Stimulated activated naive CD8-positive, alpha-beta T cell treated with anti-CD3 and anti-CD28 coated beads, Interleukin-15, Interleukin-2, amounts not matched to agents 100 ng/mL and 50 ng/mL, for 24 hours (primary cell): ENCODE results near the gene SLC7A5.
A peak's percentile ranks its signal among the peaks of the same experiment; 100 is the strongest.
"Not testable (repeated sequence)": the region's sequence is repeated elsewhere in the genome, so short reads cannot be mapped to it uniquely, and the experiment has no call there.

Source experiments
- H3K27ac Mint-ChIP-seq: one replicate; pipeline ENCODE4 v1.8.0; 2021; ENCODE audit warnings: mild to moderate bottlenecking, mixed read lengths
- H3K27me3 Mint-ChIP-seq: one replicate; pipeline ENCODE4 v1.8.0; 2021; ENCODE audit warnings: mixed read lengths
- H3K36me3 Mint-ChIP-seq: one replicate; pipeline ENCODE4 v1.8.0; 2021; ENCODE audit warnings: low read depth, mixed read lengths
- H3K4me1 Mint-ChIP-seq: one replicate; pipeline ENCODE4 v1.8.0; 2021; ENCODE audit warnings: low read depth, mixed read lengths
- H3K4me3 Mint-ChIP-seq: one replicate; pipeline ENCODE4 v1.8.0; 2021; ENCODE audit warnings: mild to moderate bottlenecking, mixed read lengths
- H3K9me3 Mint-ChIP-seq: one replicate; pipeline ENCODE4 v1.8.0; 2021; ENCODE audit warnings: mixed read lengths

SLC7A5 gene

GRCh38 chr16:87828907-87829621 is 40.2 kb downstream of the SLC7A5 start:
- H3K4me3 Mint-ChIP-seq, result no peak overlapping the region
- H3K27ac Mint-ChIP-seq, result peak overlapping the region; percentile 21

GRCh38 chr16:87828071-87828906 is 41.0 kb downstream of the SLC7A5 start:
- Mint-ChIP-seq H3K9me3 (no peaks in the 10 kb centered on the region), H3K4me1 (peaks cover 10% of the 10 kb centered on the region), H3K4me3 (no peak overlapping the region), H3K27ac (peak overlapping the region; percentile 61), H3K27me3 (no peaks in the 10 kb centered on the region), H3K36me3 (peaks cover 31% of the 10 kb centered on the region)

More at GRCh38 chr16:87828907-87829621, 40.2 kb downstream of the SLC7A5 start:
- Mint-ChIP-seq H3K36me3 (peaks cover 36% of the 10 kb centered on the region), H3K9me3 (no peaks in the 10 kb centered on the region), H3K27me3 (no peaks in the 10 kb centered on the region), H3K4me1 (peaks cover 10% of the 10 kb centered on the region)

GRCh38 chr16:87827588-87827915 is 41.8 kb downstream of the SLC7A5 start:
- not testable (repeated sequence) for H3K9me3 Mint-ChIP-seq, H3K4me3 Mint-ChIP-seq, H3K27me3 Mint-ChIP-seq
- Mint-ChIP-seq H3K4me1 (peaks cover 10% of the 10 kb centered on the region), H3K27ac (peak overlapping the region; percentile 58), H3K36me3 (peaks cover 28% of the 10 kb centered on the region)

GRCh38 chr16:87826798-87827587 is 42.3 kb downstream of the SLC7A5 start:
- no peaks in the 10 kb centered on the region for H3K9me3 Mint-ChIP-seq
- H3K27me3 Mint-ChIP-seq, result no peaks in the 10 kb centered on the region
- peaks cover 14% of the 10 kb centered on the region for H3K4me1 Mint-ChIP-seq
- peak overlapping the region; percentile 58 for H3K27ac Mint-ChIP-seq
- H3K4me3 Mint-ChIP-seq, result no peak overlapping the region
- peaks cover 26% of the 10 kb centered on the region for H3K36me3 Mint-ChIP-seq

GRCh38 chr16:87826407-87826797 is 42.9 kb downstream of the SLC7A5 start:
- H3K4me1 Mint-ChIP-seq, result peaks cover 16% of the 10 kb centered on the region
- H3K36me3 Mint-ChIP-seq, result peaks cover 21% of the 10 kb centered on the region
- not testable (repeated sequence) for H3K27me3 Mint-ChIP-seq, H3K9me3 Mint-ChIP-seq, H3K4me3 Mint-ChIP-seq
- peak overlapping the region; percentile 68 for H3K27ac Mint-ChIP-seq

- H3K27me3 Mint-ChIP-seq, result not testable (repeated sequence)
Observed at GRCh38 chr16:87825842-87826120, 43.5 kb downstream of the SLC7A5 start.

GRCh38 chr16:87824991-87825841 is 44.1 kb downstream of the SLC7A5 start:
- Mint-ChIP-seq H3K9me3 (no peaks in the 10 kb centered on the region), H3K4me3 (no peak overlapping the region)

More at GRCh38 chr16:87825842-87826120, 43.5 kb downstream of the SLC7A5 start:
- not testable (repeated sequence) for H3K4me3 Mint-ChIP-seq, H3K9me3 Mint-ChIP-seq, H3K27ac Mint-ChIP-seq
- Mint-ChIP-seq H3K36me3 (peaks cover 14% of the 10 kb centered on the region), H3K4me1 (peaks cover 13% of the 10 kb centered on the region)

GRCh38 chr16:87824016-87824990 is 45.0 kb downstream of the SLC7A5 start:
- Mint-ChIP-seq H3K36me3 (no peaks in the 10 kb centered on the region), H3K4me1 (peaks cover 7% of the 10 kb centered on the region), H3K27me3 (no peaks in the 10 kb centered on the region), H3K4me3 (no peak overlapping the region), H3K9me3 (no peaks in the 10 kb centered on the region), H3K27ac (no peak overlapping the region)

More at GRCh38 chr16:87824991-87825841, 44.1 kb downstream of the SLC7A5 start:
- Mint-ChIP-seq H3K27me3 (no peaks in the 10 kb centered on the region), H3K4me1 (peaks cover 9% of the 10 kb centered on the region), H3K27ac (no peak overlapping the region), H3K36me3 (peaks cover 9% of the 10 kb centered on the region)

GRCh38 chr16:87823181-87823929 is 46.0 kb downstream of the SLC7A5 start:
- H3K27me3 Mint-ChIP-seq, result no peaks in the 10 kb centered on the region
- no peaks in the 10 kb centered on the region for H3K9me3 Mint-ChIP-seq
- H3K36me3 Mint-ChIP-seq, result no peaks in the 10 kb centered on the region
- H3K4me1 Mint-ChIP-seq, result peaks cover 7% of the 10 kb centered on the region
- no peak overlapping the region for H3K4me3 Mint-ChIP-seq
- peak overlapping the region; percentile 45 for H3K27ac Mint-ChIP-seq

GRCh38 chr16:87822108-87822970 is 47.0 kb downstream of the SLC7A5 start:
- H3K36me3 Mint-ChIP-seq, result no peaks in the 10 kb centered on the region
- peaks cover 7% of the 10 kb centered on the region for H3K4me1 Mint-ChIP-seq
- H3K27me3 Mint-ChIP-seq, result no peaks in the 10 kb centered on the region
- no peak overlapping the region for H3K4me3 Mint-ChIP-seq
- H3K9me3 Mint-ChIP-seq, result peaks cover 7% of the 10 kb centered on the region
- H3K27ac Mint-ChIP-seq, result peak overlapping the region; percentile 11

GRCh38 chr16:87821376-87822107 is 47.8 kb downstream of the SLC7A5 start:
- Mint-ChIP-seq H3K27me3 (no peaks in the 10 kb centered on the region), H3K36me3 (no peaks in the 10 kb centered on the region), H3K27ac (no peak overlapping the region)

GRCh38 chr16:87819983-87820382 is 49.3 kb downstream of the SLC7A5 start:
- H3K27ac Mint-ChIP-seq, result no peak overlapping the region
- no peaks in the 10 kb centered on the region for H3K27me3 Mint-ChIP-seq
- no peak overlapping the region for H3K4me3 Mint-ChIP-seq
- peaks cover 7% of the 10 kb centered on the region for H3K4me1 Mint-ChIP-seq
- peaks cover 16% of the 10 kb centered on the region for H3K9me3 Mint-ChIP-seq
- H3K36me3 Mint-ChIP-seq, result no peaks in the 10 kb centered on the region

More at GRCh38 chr16:87821376-87822107, 47.8 kb downstream of the SLC7A5 start:
- H3K4me3 Mint-ChIP-seq, result no peak overlapping the region
- H3K4me1 Mint-ChIP-seq, result peaks cover 7% of the 10 kb centered on the region
- peaks cover 15% of the 10 kb centered on the region for H3K9me3 Mint-ChIP-seq
